H1 (cell line): ENCODE results near the gene VRK3.

Experiments
- CEBPB ChIP-seq: IDR thresholded peaks from 2 replicates; pipeline ENCODE4 v1.6.1; 2012; ENCODE audit warnings: low read depth, low read length
- POLR2AphosphoS5 ChIP-seq: IDR thresholded peaks from 2 replicates; pipeline ENCODE4 v1.6.1; 2011; ENCODE audit warnings: low read depth, low read length
- SP1 ChIP-seq: IDR thresholded peaks from 2 replicates; pipeline ENCODE4 v1.6.1; 2011; ENCODE audit warnings: low read depth, low read length
- TAF1 ChIP-seq: IDR thresholded peaks from 2 replicates; pipeline ENCODE4 v1.6.1; 2011; ENCODE audit warnings: mild to moderate bottlenecking, low read depth, low read length
- TF ChIP-seq, protein P1 (sequence below), 3 experiments: IDR thresholded peaks; 1 replicate in 2 of 3; 2 replicates in 1 of 3; pipeline versions ENCODE4 v1.5.1 to v1.6.1; 2011; ENCODE audit warnings: low read length in 3 of 3, mild to moderate bottlenecking in 3 of 3, inconsistent platforms in 2 of 3, low read depth in 1 of 3, moderate library complexity in 1 of 3; ENCODE audit not compliant: insufficient read depth in 1 of 3; ENCODE audit errors: control extremely low read depth in 1 of 3

DNA sequence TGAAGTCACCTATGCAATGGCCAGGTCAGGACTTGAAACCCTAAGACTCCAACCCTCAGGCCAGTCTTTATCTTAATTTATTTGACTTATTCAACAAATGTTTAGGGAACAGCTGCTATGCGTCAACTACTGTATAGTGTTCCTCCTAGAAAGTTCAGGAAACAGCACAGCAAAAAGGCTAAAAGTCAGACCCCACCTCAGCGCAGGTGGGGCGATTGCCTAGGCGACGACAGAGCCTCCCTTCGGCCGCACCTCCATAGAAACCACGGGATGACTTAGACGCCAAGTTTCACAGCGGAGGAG lies 502 bp downstream of the VRK3 start:
- TF ChIP-seq TAF1 (no peak), POLR2AphosphoS5 (no peak), SP1 (no peak), CEBPB (no peak)
- TF ChIP-seq, protein P1, sequence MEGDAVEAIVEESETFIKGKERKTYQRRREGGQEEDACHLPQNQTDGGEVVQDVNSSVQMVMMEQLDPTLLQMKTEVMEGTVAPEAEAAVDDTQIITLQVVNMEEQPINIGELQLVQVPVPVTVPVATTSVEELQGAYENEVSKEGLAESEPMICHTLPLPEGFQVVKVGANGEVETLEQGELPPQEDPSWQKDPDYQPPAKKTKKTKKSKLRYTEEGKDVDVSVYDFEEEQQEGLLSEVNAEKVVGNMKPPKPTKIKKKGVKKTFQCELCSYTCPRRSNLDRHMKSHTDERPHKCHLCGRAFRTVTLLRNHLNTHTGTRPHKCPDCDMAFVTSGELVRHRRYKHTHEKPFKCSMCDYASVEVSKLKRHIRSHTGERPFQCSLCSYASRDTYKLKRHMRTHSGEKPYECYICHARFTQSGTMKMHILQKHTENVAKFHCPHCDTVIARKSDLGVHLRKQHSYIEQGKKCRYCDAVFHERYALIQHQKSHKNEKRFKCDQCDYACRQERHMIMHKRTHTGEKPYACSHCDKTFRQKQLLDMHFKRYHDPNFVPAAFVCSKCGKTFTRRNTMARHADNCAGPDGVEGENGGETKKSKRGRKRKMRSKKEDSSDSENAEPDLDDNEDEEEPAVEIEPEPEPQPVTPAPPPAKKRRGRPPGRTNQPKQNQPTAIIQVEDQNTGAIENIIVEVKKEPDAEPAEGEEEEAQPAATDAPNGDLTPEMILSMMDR (IDR thresholded peaks at IDR 0.05; ENCODE audit: control extremely low read depth in 1 of 3, insufficient read depth in 1 of 3, low read depth in 1 of 3, low read length in 3 of 3) = no peak
